HFFc6 (cell line): ENCODE measurements around the gene RNF146. TPM values are rescaled to one million over a fixed set of nuclear protein-coding genes. Genes with fewer than 3 reads are reported as not detected.

Source experiments
- total RNA-seq, 6 experiments: library from RNA; stranded (reverse); fragmentation: NEBNext Ultra II Directional; extraction: Animal tissue kit (Norgen Biotek cat#: 25700); gene quantifications; 2 replicates in 1 of 6; 3 replicates in 5 of 6; pipeline ENCODE4 v1.2.3, GENCODE V29; 2021

RNF146 gene
- total RNA-seq, 6 experiments from 2014 or later = 22.6 to 26.4 (median 24.4) TPM

Other genes with a start within 250 kb of the RNF146 start
- gene RSPO3, start 148.2 kb upstream of the RNF146 start, total RNA-seq = not detected
- 10 to 100 TPM; 62.2 to 69.9 (median 65.9) TPM for gene ECHDC1, start 76.7 kb downstream of the RNF146 start, total RNA-seq
- gene KIAA0408, start 192.5 kb downstream of the RNF146 start, total RNA-seq = 1 to 10 TPM; 1.4 to 3.5 (median 2.3) TPM